Neural cell (in vitro differentiated cells): Measurements from ENCODE around the gene PARK7. TPM values are rescaled to one million over a fixed set of nuclear protein-coding genes. Genes with fewer than 3 reads are reported as not detected.

ENCODE experiments used
- H2AFZ ChIP-seq: fragments of 200-600, 300-800 bp; sonication (generic), shearing (Covaris generic); 2 replicates; pipeline ENCODE4 v1.6.0; 2014; ENCODE audit warnings: low read depth, mild to moderate bottlenecking, antibody characterized with exemption, low read length, moderate library complexity
- H3F3A ChIP-seq: fragments of 200-600 bp; shearing (Covaris generic); 2 replicates; pipeline ENCODE4 v1.6.1; 2016; ENCODE audit warnings: mild to moderate bottlenecking, moderate library complexity, mixed read lengths, antibody characterized with exemption, low read length; ENCODE audit not compliant: insufficient read depth, poor library complexity, severe bottlenecking
- H3K27ac ChIP-seq: fragments of 200-600, 300-800 bp; sonication (generic), shearing (Covaris generic); 2 replicates; pipeline ENCODE4 v1.5.1; 2014; ENCODE audit warnings: mild to moderate bottlenecking, low read length, moderate library complexity
- H3K27me3 ChIP-seq: fragments of 300-800, 200-600 bp; sonication (generic), shearing (Covaris generic); 2 replicates; pipeline ENCODE4 v1.6.0; 2014; ENCODE audit warnings: mild to moderate bottlenecking, low read depth, low read length, moderate library complexity; ENCODE audit not compliant: insufficient read depth
- H3K36me3 ChIP-seq: fragments of 300-800, 200-600 bp; sonication (generic), shearing (Covaris generic); 2 replicates; pipeline ENCODE4 v1.5.1; 2014; ENCODE audit warnings: mild to moderate bottlenecking, antibody characterized with exemption, low read length, moderate library complexity; ENCODE audit not compliant: insufficient read depth
- H3K4me2 ChIP-seq: fragments of 300-800, 200-600 bp; sonication (generic), shearing (Covaris generic); 2 replicates; pipeline ENCODE4 v1.6.0; 2014; ENCODE audit warnings: mild to moderate bottlenecking, low read length
- H3K4me3 ChIP-seq: fragments of 300-800, 200-600 bp; sonication (generic), shearing (Covaris generic); 2 replicates; pipeline ENCODE4 v1.5.1; 2014; ENCODE audit warnings: mild to moderate bottlenecking, low read length, moderate library complexity
- H3K79me2 ChIP-seq: fragments of 200-600 bp; shearing (Covaris generic); replicated peaks from 2 replicates; pipeline ENCODE4 v1.6.0; 2014; ENCODE audit warnings: mild to moderate bottlenecking, low read length, moderate library complexity; ENCODE audit not compliant: insufficient read depth
- H3K9ac ChIP-seq: fragments of 300-800, 200-600 bp; sonication (generic), shearing (Covaris generic); 2 replicates; pipeline ENCODE4 v1.6.1; 2016; ENCODE audit warnings: mild to moderate bottlenecking, low read length, mixed read lengths
- H3K9me2 ChIP-seq: fragments of 200-600 bp; shearing (Covaris generic); 2 replicates; pipeline ENCODE4 v1.6.1; 2016; ENCODE audit warnings: mild to moderate bottlenecking, low read length, mixed read lengths; ENCODE audit not compliant: insufficient read depth
- H3K9me3 ChIP-seq: fragments of 200-600, 300-800 bp; sonication (generic), shearing (Covaris generic); 2 replicates; pipeline ENCODE4 v1.6.1; 2016; ENCODE audit warnings: mild to moderate bottlenecking, mixed run types, low read length, moderate library complexity, mixed read lengths
- H4K20me1 ChIP-seq: fragments of 200-600 bp; shearing (Covaris generic); 2 replicates; pipeline ENCODE4 v1.6.1; 2016; ENCODE audit warnings: mild to moderate bottlenecking, mixed run types; ENCODE audit not compliant: insufficient read depth
- EP300 ChIP-seq: fragments of 450-650 bp; conservative IDR thresholded peaks from 2 replicates; pipeline ENCODE4 v1.6.1; 2014; ENCODE audit warnings: antibody characterized with exemption, mild to moderate bottlenecking, moderate library complexity; ENCODE audit not compliant: poor library complexity, severe bottlenecking
- EZH2 ChIP-seq: fragments of 200-600, 300-800 bp; shearing (Covaris generic), sonication (generic); IDR thresholded peaks from 2 replicates; pipeline ENCODE4 v1.6.1; 2014; ENCODE audit warnings: antibody characterized with exemption, low read length, borderline replicate concordance, mild to moderate bottlenecking; ENCODE audit not compliant: insufficient read depth, poor library complexity, severe bottlenecking
- MXI1 ChIP-seq: fragments of 450-650 bp; conservative IDR thresholded peaks from 2 replicates; pipeline ENCODE4 v1.6.1; 2014; ENCODE audit warnings: antibody characterized with exemption, mild to moderate bottlenecking; ENCODE audit not compliant: poor library complexity, severe bottlenecking
- POLR2AphosphoS5 ChIP-seq: IDR thresholded peaks from 2 replicates; pipeline ENCODE4 v1.6.1; 2012
- RAD21 ChIP-seq: fragments of 450-650 bp; conservative IDR thresholded peaks from 2 replicates; pipeline ENCODE4 v1.6.1; 2014; ENCODE audit warnings: antibody characterized with exemption, mild to moderate bottlenecking, moderate library complexity
- SMC3 ChIP-seq: fragments of 450-650 bp; conservative IDR thresholded peaks from 2 replicates; pipeline ENCODE4 v1.6.1; 2014; ENCODE audit warnings: antibody characterized with exemption, mild to moderate bottlenecking, moderate library complexity; ENCODE audit not compliant: poor library complexity
- TAF1 ChIP-seq: IDR thresholded peaks from 2 replicates; pipeline ENCODE4 v1.6.1; 2012; ENCODE audit warnings: low read depth
- polyA plus RNA-seq: library from polyadenylated mRNA; depleted of rRNA; stranded (reverse); fragments of >200 nt; gene quantifications from 2 replicates; pipeline ENCODE4 v1.2.3, GENCODE V29; 2014
- TF ChIP-seq, protein P1 (sequence below): IDR thresholded peaks from 2 replicates; pipeline ENCODE4 v1.6.1; 2012; ENCODE audit warnings: borderline replicate concordance
- TF ChIP-seq, protein P2 (sequence below): fragments of 450-650 bp; IDR thresholded peaks from 2 replicates; pipeline ENCODE4 v1.5.1; 2014; ENCODE audit warnings: antibody characterized with exemption, mild to moderate bottlenecking, moderate library complexity; ENCODE audit not compliant: poor library complexity, severe bottlenecking

Gene PARK7
- polyA plus RNA-seq, 1 donor from 2014 or later: 378 TPM

DNA sequence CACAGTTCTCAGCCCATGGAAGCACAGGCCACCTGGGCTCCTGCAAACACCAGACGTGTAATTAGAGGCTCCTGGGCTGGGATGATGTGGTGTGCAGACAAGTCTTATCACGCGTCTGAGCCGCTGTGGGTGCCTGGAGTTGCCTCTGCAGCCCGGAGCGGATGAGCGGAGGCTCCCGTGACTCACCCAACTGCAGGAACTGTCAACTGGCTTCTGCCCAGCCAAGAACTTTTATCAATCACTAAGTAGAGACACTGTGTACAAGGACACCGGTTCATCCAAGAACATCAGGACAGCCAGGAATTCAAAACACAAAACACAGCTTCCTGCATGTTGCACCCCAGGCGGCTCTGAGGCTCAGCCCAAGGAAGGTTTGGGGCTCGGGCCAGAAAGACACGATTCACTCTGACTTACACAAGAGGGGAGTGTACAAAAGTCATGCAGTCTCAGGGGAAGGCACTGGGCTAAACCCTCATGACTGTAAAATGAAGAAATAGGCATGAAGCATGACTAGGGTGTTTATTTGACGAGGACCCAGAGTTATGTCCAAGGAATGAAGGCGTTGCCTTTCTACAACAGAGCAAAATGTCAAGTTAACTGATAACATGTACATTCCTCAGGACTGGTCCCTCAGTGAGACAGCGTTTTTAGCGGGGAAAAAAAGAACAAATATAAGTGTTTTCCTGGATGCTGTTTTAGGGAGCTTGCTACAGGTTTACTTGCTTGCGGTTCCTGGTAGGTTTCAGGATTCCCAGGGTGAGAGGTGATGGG is 43.5 kb downstream of the PARK7 start:
- H3F3A ChIP-seq: no peaks in the 10 kb centered on the region
- TF ChIP-seq RAD21 (no peak), SMC3 (no peak), EZH2 (no peak), EP300 (no peak), MXI1 (no peak), POLR2AphosphoS5 (no peak)
- TF ChIP-seq, protein P1, sequence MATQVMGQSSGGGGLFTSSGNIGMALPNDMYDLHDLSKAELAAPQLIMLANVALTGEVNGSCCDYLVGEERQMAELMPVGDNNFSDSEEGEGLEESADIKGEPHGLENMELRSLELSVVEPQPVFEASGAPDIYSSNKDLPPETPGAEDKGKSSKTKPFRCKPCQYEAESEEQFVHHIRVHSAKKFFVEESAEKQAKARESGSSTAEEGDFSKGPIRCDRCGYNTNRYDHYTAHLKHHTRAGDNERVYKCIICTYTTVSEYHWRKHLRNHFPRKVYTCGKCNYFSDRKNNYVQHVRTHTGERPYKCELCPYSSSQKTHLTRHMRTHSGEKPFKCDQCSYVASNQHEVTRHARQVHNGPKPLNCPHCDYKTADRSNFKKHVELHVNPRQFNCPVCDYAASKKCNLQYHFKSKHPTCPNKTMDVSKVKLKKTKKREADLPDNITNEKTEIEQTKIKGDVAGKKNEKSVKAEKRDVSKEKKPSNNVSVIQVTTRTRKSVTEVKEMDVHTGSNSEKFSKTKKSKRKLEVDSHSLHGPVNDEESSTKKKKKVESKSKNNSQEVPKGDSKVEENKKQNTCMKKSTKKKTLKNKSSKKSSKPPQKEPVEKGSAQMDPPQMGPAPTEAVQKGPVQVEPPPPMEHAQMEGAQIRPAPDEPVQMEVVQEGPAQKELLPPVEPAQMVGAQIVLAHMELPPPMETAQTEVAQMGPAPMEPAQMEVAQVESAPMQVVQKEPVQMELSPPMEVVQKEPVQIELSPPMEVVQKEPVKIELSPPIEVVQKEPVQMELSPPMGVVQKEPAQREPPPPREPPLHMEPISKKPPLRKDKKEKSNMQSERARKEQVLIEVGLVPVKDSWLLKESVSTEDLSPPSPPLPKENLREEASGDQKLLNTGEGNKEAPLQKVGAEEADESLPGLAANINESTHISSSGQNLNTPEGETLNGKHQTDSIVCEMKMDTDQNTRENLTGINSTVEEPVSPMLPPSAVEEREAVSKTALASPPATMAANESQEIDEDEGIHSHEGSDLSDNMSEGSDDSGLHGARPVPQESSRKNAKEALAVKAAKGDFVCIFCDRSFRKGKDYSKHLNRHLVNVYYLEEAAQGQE: no peak
- no peaks in the 10 kb centered on the region for H3K36me3 ChIP-seq
- H3K79me2 ChIP-seq: no peaks in the 10 kb centered on the region
- H3K9me2 ChIP-seq: no peaks in the 10 kb centered on the region
- no peaks in the 10 kb centered on the region for H3K27me3 ChIP-seq
- H2AFZ ChIP-seq: no peak overlapping the region
- no peaks in the 10 kb centered on the region for H4K20me1 ChIP-seq
- H3K9me3 ChIP-seq: no peaks in the 10 kb centered on the region
- H3K27ac ChIP-seq: no peak overlapping the region
- H3K4me3 ChIP-seq: no peak overlapping the region
- H3K9ac ChIP-seq: no peak overlapping the region
- no peak overlapping the region for H3K4me2 ChIP-seq

DNA sequence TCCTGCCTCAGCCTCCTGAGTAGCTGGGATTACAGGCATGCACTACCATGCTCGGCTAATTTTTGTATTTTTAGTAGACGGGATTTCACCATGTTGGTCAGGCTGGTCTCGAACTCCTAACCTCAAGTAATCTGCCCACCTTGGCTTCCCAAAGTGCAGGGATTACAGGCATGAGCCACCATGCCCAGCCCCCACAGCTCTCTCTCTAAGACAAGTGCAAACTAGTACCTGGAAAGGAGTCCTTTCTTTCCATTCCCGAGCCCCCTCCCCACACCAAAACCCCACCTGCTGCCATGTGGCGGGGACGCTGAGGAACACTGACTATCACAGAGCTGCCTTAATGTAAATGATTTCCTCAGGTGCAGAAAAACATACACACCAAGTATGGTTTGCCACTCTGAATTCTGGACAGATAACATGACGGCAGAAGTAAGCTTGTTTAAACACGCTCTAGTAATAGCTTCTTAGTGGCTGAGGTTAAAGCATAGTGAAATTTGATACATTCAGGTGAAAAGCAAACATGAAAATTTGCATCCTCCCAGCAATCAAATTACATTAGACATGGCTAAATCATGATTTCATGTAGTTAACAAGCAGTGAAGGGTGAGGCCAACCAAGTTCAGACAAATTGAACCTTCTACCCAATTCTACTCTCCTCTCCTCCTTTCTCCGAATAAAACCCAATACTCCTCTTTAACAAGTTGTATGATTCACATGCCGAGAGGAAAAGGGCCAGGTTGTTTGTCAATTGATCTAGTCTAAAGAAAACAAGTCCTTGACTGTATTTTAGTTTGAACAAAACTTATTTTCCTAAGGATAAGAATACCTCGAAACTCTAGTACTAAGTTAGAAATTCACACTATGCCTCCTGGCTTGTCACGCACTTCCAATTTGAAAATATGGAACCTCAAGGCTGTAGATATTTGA is 44.8 kb downstream of the PARK7 start:
- H3K79me2 ChIP-seq: no peaks in the 10 kb centered on the region

More for the DNA sequence above, 44.8 kb downstream of the PARK7 start:
- no peak overlapping the region for H3K4me3 ChIP-seq
- H3K9me3 ChIP-seq: no peaks in the 10 kb centered on the region
- H3K4me2 ChIP-seq: no peak overlapping the region
- no peak overlapping the region for H3K9ac ChIP-seq
- H2AFZ ChIP-seq: no peak overlapping the region
- TF ChIP-seq EP300 (no peak), TAF1 (no peak), POLR2AphosphoS5 (no peak), SMC3 (no peak), RAD21 (no peak), MXI1 (no peak), EZH2 (no peak)
- TF ChIP-seq, protein P2, sequence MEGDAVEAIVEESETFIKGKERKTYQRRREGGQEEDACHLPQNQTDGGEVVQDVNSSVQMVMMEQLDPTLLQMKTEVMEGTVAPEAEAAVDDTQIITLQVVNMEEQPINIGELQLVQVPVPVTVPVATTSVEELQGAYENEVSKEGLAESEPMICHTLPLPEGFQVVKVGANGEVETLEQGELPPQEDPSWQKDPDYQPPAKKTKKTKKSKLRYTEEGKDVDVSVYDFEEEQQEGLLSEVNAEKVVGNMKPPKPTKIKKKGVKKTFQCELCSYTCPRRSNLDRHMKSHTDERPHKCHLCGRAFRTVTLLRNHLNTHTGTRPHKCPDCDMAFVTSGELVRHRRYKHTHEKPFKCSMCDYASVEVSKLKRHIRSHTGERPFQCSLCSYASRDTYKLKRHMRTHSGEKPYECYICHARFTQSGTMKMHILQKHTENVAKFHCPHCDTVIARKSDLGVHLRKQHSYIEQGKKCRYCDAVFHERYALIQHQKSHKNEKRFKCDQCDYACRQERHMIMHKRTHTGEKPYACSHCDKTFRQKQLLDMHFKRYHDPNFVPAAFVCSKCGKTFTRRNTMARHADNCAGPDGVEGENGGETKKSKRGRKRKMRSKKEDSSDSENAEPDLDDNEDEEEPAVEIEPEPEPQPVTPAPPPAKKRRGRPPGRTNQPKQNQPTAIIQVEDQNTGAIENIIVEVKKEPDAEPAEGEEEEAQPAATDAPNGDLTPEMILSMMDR: no peak
- TF ChIP-seq, protein P1: no peak
- no peaks in the 10 kb centered on the region for H4K20me1 ChIP-seq
- no peaks in the 10 kb centered on the region for H3K9me2 ChIP-seq
- H3K27me3 ChIP-seq: no peaks in the 10 kb centered on the region
- H3F3A ChIP-seq: no peaks in the 10 kb centered on the region
- H3K27ac ChIP-seq: no peak overlapping the region
- H3K36me3 ChIP-seq: no peaks in the 10 kb centered on the region
